Calu3 (cell line): Measurements from ENCODE around the gene MAGEB16. TPM values are rescaled to one million over a fixed set of nuclear protein-coding genes. Genes with fewer than 3 reads are reported as not detected.

Experiments
- BruUV-seq: library from RNA; stranded (reverse); fragments of 400-500 nt; replicated peaks from 2 replicates; lab custom pipeline; 2021; lab: Mats Ljungman, UMichigan
- CTCF ChIA-PET: fragments of 300-600 bp; sonication (Branson Sonifier 250); formaldehyde crosslinking; loops from one replicate; lab custom pipeline; 2022; ENCODE audit warnings: antibody characterized with exemption; lab: Charles Lee
- DNase-seq: peaks from one replicate; pipeline ENCODE4 v3.0.0; 2022
- H3K27ac Mint-ChIP-seq: one replicate; pipeline ENCODE4 v1.8.0; 2022; ENCODE audit warnings: mixed read lengths; ENCODE audit not compliant: unreplicated experiment
- H3K27me3 Mint-ChIP-seq: one replicate; pipeline ENCODE4 v1.8.0; 2022; ENCODE audit warnings: mixed read lengths; ENCODE audit not compliant: unreplicated experiment
- H3K36me3 Mint-ChIP-seq: one replicate; pipeline ENCODE4 v1.8.0; 2022; ENCODE audit warnings: mild to moderate bottlenecking, moderate library complexity, mixed read lengths; ENCODE audit not compliant: insufficient read depth, unreplicated experiment
- H3K4me1 Mint-ChIP-seq: one replicate; pipeline ENCODE4 v1.8.0; 2022; ENCODE audit warnings: mild to moderate bottlenecking, low read depth, mixed read lengths; ENCODE audit not compliant: unreplicated experiment
- H3K4me3 Mint-ChIP-seq: one replicate; pipeline ENCODE4 v1.8.0; 2022; ENCODE audit warnings: mild to moderate bottlenecking, low read depth, moderate library complexity, mixed read lengths; ENCODE audit not compliant: unreplicated experiment
- H3K9me3 Mint-ChIP-seq: one replicate; pipeline ENCODE4 v1.8.0; 2022; ENCODE audit warnings: low read depth, mixed read lengths; ENCODE audit not compliant: unreplicated experiment
- CTCF ChIP-seq: fragments of 200-600 bp; IDR thresholded peaks from one replicate; pipeline ENCODE4 v1.8.0; 2022; ENCODE audit warnings: antibody characterized with exemption; ENCODE audit not compliant: unreplicated experiment
- intact Hi-C: fragments of 100-400 bp; cut with micrococcal nuclease; formaldehyde crosslinking; loops from one replicate; pipeline ENCODE4 v1.10.0; 2022; ENCODE audit not compliant: unreplicated experiment
- total RNA-seq: library from RNA; stranded (reverse); gene quantifications from 2 replicates; pipeline ENCODE4 v1.2.3, GENCODE V29; 2022

Gene MAGEB16
- total RNA-seq, 1 experiment from 2014 or later = not detected

GRCh38 chrX:35787867-35788266, 10.3 kb upstream of the MAGEB16 start:
- Mint-ChIP-seq H3K27me3 (no peaks in the 10 kb centered on the region), H3K4me3 (no peak overlapping the region), H3K9me3 (no peaks in the 10 kb centered on the region), H3K36me3 (peaks cover 6% of the 10 kb centered on the region), H3K4me1 (peaks cover 26% of the 10 kb centered on the region), H3K27ac (no peak overlapping the region)
- intact Hi-C loops = no loop called here
- TF ChIP-seq CTCF = no peak
- DNase-seq = no peak
- CTCF ChIA-PET = no interaction called here
- BruUV-seq = no TSS peak

GRCh38 chrX:35800474-35800873, 2.3 kb downstream of the MAGEB16 start:
- TF ChIP-seq CTCF = no peak
- Mint-ChIP-seq H3K9me3 (no peaks in the 10 kb centered on the region), H3K27me3 (no peaks in the 10 kb centered on the region), H3K4me1 (no peaks in the 10 kb centered on the region), H3K36me3 (peaks cover 5% of the 10 kb centered on the region), H3K4me3 (no peak overlapping the region), H3K27ac (no peak overlapping the region)
- CTCF ChIA-PET = no interaction called here
- intact Hi-C loops = no loop called here
- no TSS peak for BruUV-seq
- no peak for DNase-seq

GRCh38 chrX:35809781-35810180, 11.6 kb downstream of the MAGEB16 start:
- H3K4me3 Mint-ChIP-seq = no peak overlapping the region
- peaks cover 13% of the 10 kb centered on the region for H3K4me1 Mint-ChIP-seq
- peak overlapping the region; percentile 69 for H3K27ac Mint-ChIP-seq
- intact Hi-C loops = no loop called here
- no peaks in the 10 kb centered on the region for H3K27me3 Mint-ChIP-seq
- BruUV-seq = no TSS peak
- peaks cover 3% of the 10 kb centered on the region for H3K9me3 Mint-ChIP-seq
- DNase-seq = peak; percentile 30
- no peak for TF ChIP-seq CTCF
- H3K36me3 Mint-ChIP-seq = no peaks in the 10 kb centered on the region
- CTCF ChIA-PET = no interaction called here

GRCh38 chrX:35819241-35819640, 21.1 kb downstream of the MAGEB16 start:
- Mint-ChIP-seq H3K36me3 (no peaks in the 10 kb centered on the region), H3K4me3 (no peak overlapping the region), H3K27me3 (no peaks in the 10 kb centered on the region), H3K4me1 (no peaks in the 10 kb centered on the region), H3K9me3 (no peaks in the 10 kb centered on the region), H3K27ac (no peak overlapping the region)
- CTCF ChIA-PET = no interaction called here
- no peak for TF ChIP-seq CTCF
- DNase-seq = no peak
- intact Hi-C loops = no loop called here
- no TSS peak for BruUV-seq
